ENCODE data around the gene SIRPG. TPM values are rescaled to one million over a fixed set of nuclear protein-coding genes. Genes with fewer than 3 reads are reported as not detected.
A peak's percentile ranks its signal among the peaks of the same experiment; 100 is the strongest.

SIRPG gene
- total and polyA plus RNA-seq, 4 donors: 0.32 to 0.71 (median 0.42) TPM; not detected in 1

GRCh38 chr20:1637226-1637625, 20.4 kb downstream of the SIRPG start:
- Histone ChIP-seq H3K27ac (ENCODE audit: low read depth in 1 of 2, low read length in 2 of 2) (no peak overlapping the region), H3K36me3 (ENCODE audit: control insufficient read depth in 4 of 4, insufficient read depth in 3 of 4, low read depth in 1 of 4, low read length in 3 of 4) (no peaks in the 10 kb centered on the region), H3K27me3 (ENCODE audit: control insufficient read depth in 4 of 4, insufficient read depth in 4 of 4, low read length in 3 of 4) (peaks cover 0 to 3% (median 0%) of the 10 kb centered on the region in 4 donors), H3K9me3 (ENCODE audit: control insufficient read depth in 4 of 4, low read length in 3 of 4) (no peaks in the 10 kb centered on the region), H3K4me1 (ENCODE audit: control insufficient read depth in 4 of 4, insufficient read depth in 4 of 4, low read length in 3 of 4) (no peaks in the 10 kb centered on the region), H3K9ac (ENCODE audit: low read depth in 1 of 2, low read length in 2 of 2) (no peak overlapping the region), H3K4me3 (ENCODE audit: low read depth in 1 of 3, low read length in 3 of 3) (no peak overlapping the region)
- no peak for DNase-seq (ENCODE audit: low spot score)
- WGBS: 51% methylated on average over 2 of the region's 2 CpGs
- TF ChIP-seq, protein P1, sequence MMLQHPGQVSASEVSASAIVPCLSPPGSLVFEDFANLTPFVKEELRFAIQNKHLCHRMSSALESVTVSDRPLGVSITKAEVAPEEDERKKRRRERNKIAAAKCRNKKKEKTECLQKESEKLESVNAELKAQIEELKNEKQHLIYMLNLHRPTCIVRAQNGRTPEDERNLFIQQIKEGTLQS (IDR thresholded peaks at IDR 0.05): no peak
- no peak for TF ChIP-seq JUND (IDR thresholded peaks at IDR 0.05)
- TF ChIP-seq NR2F2 (IDR thresholded peaks at IDR 0.05): no peak
- TF ChIP-seq TAF1 (conservative IDR thresholded peaks at IDR 0.05): no peak
- TF ChIP-seq FOXA1 (IDR thresholded peaks at IDR 0.05): no peak
- TF ChIP-seq, protein P2, sequence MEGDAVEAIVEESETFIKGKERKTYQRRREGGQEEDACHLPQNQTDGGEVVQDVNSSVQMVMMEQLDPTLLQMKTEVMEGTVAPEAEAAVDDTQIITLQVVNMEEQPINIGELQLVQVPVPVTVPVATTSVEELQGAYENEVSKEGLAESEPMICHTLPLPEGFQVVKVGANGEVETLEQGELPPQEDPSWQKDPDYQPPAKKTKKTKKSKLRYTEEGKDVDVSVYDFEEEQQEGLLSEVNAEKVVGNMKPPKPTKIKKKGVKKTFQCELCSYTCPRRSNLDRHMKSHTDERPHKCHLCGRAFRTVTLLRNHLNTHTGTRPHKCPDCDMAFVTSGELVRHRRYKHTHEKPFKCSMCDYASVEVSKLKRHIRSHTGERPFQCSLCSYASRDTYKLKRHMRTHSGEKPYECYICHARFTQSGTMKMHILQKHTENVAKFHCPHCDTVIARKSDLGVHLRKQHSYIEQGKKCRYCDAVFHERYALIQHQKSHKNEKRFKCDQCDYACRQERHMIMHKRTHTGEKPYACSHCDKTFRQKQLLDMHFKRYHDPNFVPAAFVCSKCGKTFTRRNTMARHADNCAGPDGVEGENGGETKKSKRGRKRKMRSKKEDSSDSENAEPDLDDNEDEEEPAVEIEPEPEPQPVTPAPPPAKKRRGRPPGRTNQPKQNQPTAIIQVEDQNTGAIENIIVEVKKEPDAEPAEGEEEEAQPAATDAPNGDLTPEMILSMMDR (IDR thresholded peaks at IDR 0.05; ENCODE audit: low read depth, low read length, missing input control): no peak
- TF ChIP-seq SP1 (IDR thresholded peaks at IDR 0.05): no peak
- TF ChIP-seq, protein P3, sequence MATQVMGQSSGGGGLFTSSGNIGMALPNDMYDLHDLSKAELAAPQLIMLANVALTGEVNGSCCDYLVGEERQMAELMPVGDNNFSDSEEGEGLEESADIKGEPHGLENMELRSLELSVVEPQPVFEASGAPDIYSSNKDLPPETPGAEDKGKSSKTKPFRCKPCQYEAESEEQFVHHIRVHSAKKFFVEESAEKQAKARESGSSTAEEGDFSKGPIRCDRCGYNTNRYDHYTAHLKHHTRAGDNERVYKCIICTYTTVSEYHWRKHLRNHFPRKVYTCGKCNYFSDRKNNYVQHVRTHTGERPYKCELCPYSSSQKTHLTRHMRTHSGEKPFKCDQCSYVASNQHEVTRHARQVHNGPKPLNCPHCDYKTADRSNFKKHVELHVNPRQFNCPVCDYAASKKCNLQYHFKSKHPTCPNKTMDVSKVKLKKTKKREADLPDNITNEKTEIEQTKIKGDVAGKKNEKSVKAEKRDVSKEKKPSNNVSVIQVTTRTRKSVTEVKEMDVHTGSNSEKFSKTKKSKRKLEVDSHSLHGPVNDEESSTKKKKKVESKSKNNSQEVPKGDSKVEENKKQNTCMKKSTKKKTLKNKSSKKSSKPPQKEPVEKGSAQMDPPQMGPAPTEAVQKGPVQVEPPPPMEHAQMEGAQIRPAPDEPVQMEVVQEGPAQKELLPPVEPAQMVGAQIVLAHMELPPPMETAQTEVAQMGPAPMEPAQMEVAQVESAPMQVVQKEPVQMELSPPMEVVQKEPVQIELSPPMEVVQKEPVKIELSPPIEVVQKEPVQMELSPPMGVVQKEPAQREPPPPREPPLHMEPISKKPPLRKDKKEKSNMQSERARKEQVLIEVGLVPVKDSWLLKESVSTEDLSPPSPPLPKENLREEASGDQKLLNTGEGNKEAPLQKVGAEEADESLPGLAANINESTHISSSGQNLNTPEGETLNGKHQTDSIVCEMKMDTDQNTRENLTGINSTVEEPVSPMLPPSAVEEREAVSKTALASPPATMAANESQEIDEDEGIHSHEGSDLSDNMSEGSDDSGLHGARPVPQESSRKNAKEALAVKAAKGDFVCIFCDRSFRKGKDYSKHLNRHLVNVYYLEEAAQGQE (IDR thresholded peaks at IDR 0.05): no peak

GRCh38 chr20:1636621-1637020, 21.0 kb downstream of the SIRPG start:
- H3K27me3 ChIP-seq (ENCODE audit: control insufficient read depth in 4 of 4, insufficient read depth in 4 of 4, low read length in 3 of 4): peaks cover 0 to 3% (median 0%) of the 10 kb centered on the region in 4 donors
- no peaks in the 10 kb centered on the region for H3K4me1 ChIP-seq (ENCODE audit: control insufficient read depth in 4 of 4, insufficient read depth in 4 of 4, low read length in 3 of 4)
- DNase-seq (ENCODE audit: low spot score): no peak
- no peaks in the 10 kb centered on the region for H3K9me3 ChIP-seq (ENCODE audit: control insufficient read depth in 4 of 4, low read length in 3 of 4)
- TF ChIP-seq FOXA2 (IDR thresholded peaks at IDR 0.05) (no peak), HNF4A (conservative IDR thresholded peaks at IDR 0.05) (peak; percentile 45 to 48)
- 57% methylated on average over 2 of the region's 2 CpGs for whole genome bisulfite sequencing
- no peak overlapping the region for H3K27ac ChIP-seq (ENCODE audit: low read depth in 1 of 2, low read length in 2 of 2)
- H3K4me3 ChIP-seq (ENCODE audit: low read depth in 1 of 3, low read length in 3 of 3): no peak overlapping the region
- H3K9ac ChIP-seq (ENCODE audit: low read depth in 1 of 2, low read length in 2 of 2): no peak overlapping the region
- no peaks in the 10 kb centered on the region for H3K36me3 ChIP-seq (ENCODE audit: control insufficient read depth in 4 of 4, insufficient read depth in 3 of 4, low read depth in 1 of 4, low read length in 3 of 4)

DNA sequence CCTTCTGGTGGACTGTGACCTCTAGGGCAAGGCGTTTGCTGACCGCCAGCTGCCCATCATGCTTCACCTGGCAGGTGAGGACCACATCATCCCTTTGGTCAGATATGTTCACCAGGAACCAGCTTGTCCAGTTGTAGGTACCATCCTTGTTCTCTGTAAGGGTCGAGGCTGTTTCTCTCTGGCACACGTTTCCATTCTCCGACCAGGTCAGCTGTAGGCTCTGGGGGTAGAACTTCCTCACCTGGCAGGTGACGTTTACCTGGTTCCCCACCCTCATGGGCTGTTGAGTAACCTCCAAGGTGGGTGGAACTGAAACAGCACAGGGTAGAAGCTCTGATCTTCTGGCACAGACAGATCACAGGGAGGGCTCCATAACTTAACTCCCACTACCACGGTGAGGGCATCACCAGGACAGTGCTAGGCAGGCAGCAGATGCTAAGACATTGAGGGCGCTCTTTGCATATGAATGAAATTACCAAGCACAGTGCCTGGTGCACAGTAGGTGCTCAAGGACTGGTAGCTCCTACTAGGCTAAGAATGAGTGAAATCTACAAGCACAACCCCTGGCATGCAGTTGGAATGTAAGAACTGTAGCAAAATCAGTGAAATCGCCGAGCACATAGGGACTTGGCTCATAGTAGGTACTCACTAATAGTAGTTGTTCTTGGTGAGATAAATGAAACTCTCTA, 22.1 kb downstream of the SIRPG start:
- Histone ChIP-seq H3K27ac (ENCODE audit: low read depth in 1 of 2, low read length in 2 of 2) (no peak overlapping the region), H3K9me3 (ENCODE audit: control insufficient read depth in 4 of 4, low read length in 3 of 4) (no peaks in the 10 kb centered on the region), H3K36me3 (ENCODE audit: control insufficient read depth in 4 of 4, insufficient read depth in 3 of 4, low read depth in 1 of 4, low read length in 3 of 4) (no peaks in the 10 kb centered on the region), H3K9ac (ENCODE audit: low read depth in 1 of 2, low read length in 2 of 2) (no peak overlapping the region), H3K4me3 (ENCODE audit: low read depth in 1 of 3, low read length in 3 of 3) (no peak overlapping the region), H3K27me3 (ENCODE audit: control insufficient read depth in 4 of 4, insufficient read depth in 4 of 4, low read length in 3 of 4) (peaks cover 0 to 3% (median 0%) of the 10 kb centered on the region in 4 donors), H3K4me1 (ENCODE audit: control insufficient read depth in 4 of 4, insufficient read depth in 4 of 4, low read length in 3 of 4) (no peaks in the 10 kb centered on the region)
- WGBS: 86% methylated on average over 10 of the region's 10 CpGs
- DNase-seq (ENCODE audit: low spot score): no peak
- TF ChIP-seq FOXA2 (IDR thresholded peaks at IDR 0.05): no peak
- no peak for TF ChIP-seq ZBTB33 (IDR thresholded peaks at IDR 0.05)
- no peak for TF ChIP-seq SP1 (IDR thresholded peaks at IDR 0.05)
- no peak for TF ChIP-seq EGR1 (IDR thresholded peaks at IDR 0.05; ENCODE audit: low read depth in 2 of 2)
- no peak for TF ChIP-seq TAF1 (conservative IDR thresholded peaks at IDR 0.05)
- no peak for TF ChIP-seq GABPA (IDR thresholded peaks at IDR 0.05 in 1 of 2, conservative IDR thresholded peaks at IDR 0.05 in 1 of 2)
- TF ChIP-seq MAX (IDR thresholded peaks at IDR 0.05): no peak
- no peak for TF ChIP-seq JUND (IDR thresholded peaks at IDR 0.05)
- TF ChIP-seq, protein P2 (IDR thresholded peaks at IDR 0.05; ENCODE audit: low read depth, low read length, missing input control): no peak
- no peak for TF ChIP-seq NR2F2 (IDR thresholded peaks at IDR 0.05)
- TF ChIP-seq FOXA1 (IDR thresholded peaks at IDR 0.05): no peak
- TF ChIP-seq YY1 (IDR thresholded peaks at IDR 0.05): no peak
- no peak for TF ChIP-seq HNF4G (IDR thresholded peaks at IDR 0.05)
- TF ChIP-seq, protein P1 (IDR thresholded peaks at IDR 0.05): no peak

Data from liver (tissue), 9 donors.